ENCODE data around the gene ERC1. TPM values are rescaled to one million over a fixed set of nuclear protein-coding genes. Genes with fewer than 3 reads are reported as not detected.

The ERC1 gene
- total and polyA plus RNA-seq, 2 donors from 2014 or later: 5.1 to 68.3 TPM

DNA sequence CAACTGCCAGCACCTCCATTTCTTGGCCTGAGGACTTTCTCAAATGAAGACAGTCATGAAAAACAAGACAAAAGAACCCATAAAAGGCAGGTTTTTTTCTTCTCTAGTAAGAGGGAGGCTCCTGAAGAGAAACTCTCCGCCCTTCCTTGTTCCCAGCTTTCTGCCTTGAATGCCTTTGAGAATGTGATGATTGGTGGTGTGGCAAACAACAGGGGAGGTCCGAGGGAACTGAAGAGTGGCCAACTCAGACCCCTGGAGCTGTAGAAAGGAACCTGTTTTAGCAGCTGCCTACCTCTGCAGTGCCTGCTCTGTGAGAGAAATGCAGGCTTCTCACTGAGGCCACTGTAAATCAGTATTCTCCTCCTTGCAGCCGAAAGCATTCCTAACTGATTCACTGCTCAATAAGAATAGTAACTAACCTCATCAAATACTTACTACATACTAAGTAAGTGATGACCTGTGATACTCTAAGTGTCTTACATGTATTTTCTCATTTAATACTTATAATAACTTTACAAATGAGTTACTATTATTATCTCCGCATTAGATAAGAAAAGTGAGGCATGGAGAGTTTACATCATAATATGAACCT is 16.7 kb upstream of the ERC1 start:
- Histone ChIP-seq H3K4me1 (ENCODE audit: control insufficient read depth in 2 of 3, insufficient read depth in 2 of 3, low read depth in 1 of 3, low read length in 3 of 3) (no peaks in the 10 kb centered on the region), H3K27me3 (ENCODE audit: control insufficient read depth, insufficient read depth, low read length) (no peaks in the 10 kb centered on the region), H3K36me3 (ENCODE audit: control insufficient read depth in 2 of 3, insufficient read depth in 3 of 3, low read length in 3 of 3) (no peaks in the 10 kb centered on the region), H3K27ac (ENCODE audit: low read depth in 2 of 2, low read length in 2 of 2) (no peak overlapping the region), H3K9ac (ENCODE audit: low read length in 3 of 3) (no peak overlapping the region), H3K9me3 (ENCODE audit: control insufficient read depth in 2 of 3, insufficient read depth in 1 of 3, low read length in 3 of 3) (no peaks in the 10 kb centered on the region), H3K4me3 (ENCODE audit: low read length in 3 of 3) (no peak overlapping the region)
- intact Hi-C loops (cut with DNase I): no loop called here
- no peak for DNase-seq
- TF ChIP-seq, protein P1, sequence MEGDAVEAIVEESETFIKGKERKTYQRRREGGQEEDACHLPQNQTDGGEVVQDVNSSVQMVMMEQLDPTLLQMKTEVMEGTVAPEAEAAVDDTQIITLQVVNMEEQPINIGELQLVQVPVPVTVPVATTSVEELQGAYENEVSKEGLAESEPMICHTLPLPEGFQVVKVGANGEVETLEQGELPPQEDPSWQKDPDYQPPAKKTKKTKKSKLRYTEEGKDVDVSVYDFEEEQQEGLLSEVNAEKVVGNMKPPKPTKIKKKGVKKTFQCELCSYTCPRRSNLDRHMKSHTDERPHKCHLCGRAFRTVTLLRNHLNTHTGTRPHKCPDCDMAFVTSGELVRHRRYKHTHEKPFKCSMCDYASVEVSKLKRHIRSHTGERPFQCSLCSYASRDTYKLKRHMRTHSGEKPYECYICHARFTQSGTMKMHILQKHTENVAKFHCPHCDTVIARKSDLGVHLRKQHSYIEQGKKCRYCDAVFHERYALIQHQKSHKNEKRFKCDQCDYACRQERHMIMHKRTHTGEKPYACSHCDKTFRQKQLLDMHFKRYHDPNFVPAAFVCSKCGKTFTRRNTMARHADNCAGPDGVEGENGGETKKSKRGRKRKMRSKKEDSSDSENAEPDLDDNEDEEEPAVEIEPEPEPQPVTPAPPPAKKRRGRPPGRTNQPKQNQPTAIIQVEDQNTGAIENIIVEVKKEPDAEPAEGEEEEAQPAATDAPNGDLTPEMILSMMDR (IDR thresholded peaks at IDR 0.05; ENCODE audit: borderline replicate concordance, extremely low read depth, insufficient read depth): no peak
- FAIRE-seq: no peak

DNA sequence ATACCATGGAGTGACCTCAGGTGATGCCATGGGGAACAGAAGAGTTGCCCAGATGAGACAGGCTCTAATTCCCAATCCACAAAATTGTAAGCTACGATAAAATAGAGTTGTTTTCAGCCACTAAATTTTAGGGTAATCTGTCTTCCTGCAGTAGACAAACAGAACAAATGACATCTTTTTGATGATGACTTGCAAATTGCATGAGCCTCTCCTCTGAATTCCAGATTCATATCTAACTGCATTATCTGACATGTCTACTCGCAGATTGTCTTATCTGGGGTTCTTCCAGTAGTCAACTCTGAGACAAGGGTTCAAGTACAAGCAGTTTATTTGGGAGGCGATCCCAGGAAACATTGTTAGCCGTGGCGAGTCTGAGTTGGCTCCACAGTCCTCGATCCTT is 14.4 kb upstream of the ERC1 start:
- TF ChIP-seq, protein P1 (IDR thresholded peaks at IDR 0.05; ENCODE audit: borderline replicate concordance, extremely low read depth, insufficient read depth): no peak
- no peak overlapping the region for H3K4me3 ChIP-seq (ENCODE audit: low read length in 3 of 3)
- intact Hi-C loops (cut with DNase I): no loop called here
- no peak for DNase-seq
- FAIRE-seq: no peak
- H3K4me1 ChIP-seq (ENCODE audit: control insufficient read depth in 2 of 3, insufficient read depth in 2 of 3, low read depth in 1 of 3, low read length in 3 of 3): no peaks in the 10 kb centered on the region
- no peaks in the 10 kb centered on the region for H3K9me3 ChIP-seq (ENCODE audit: control insufficient read depth in 2 of 3, insufficient read depth in 1 of 3, low read length in 3 of 3)
- H3K36me3 ChIP-seq (ENCODE audit: control insufficient read depth in 2 of 3, insufficient read depth in 3 of 3, low read length in 3 of 3): no peaks in the 10 kb centered on the region
- no peaks in the 10 kb centered on the region for H3K27me3 ChIP-seq (ENCODE audit: control insufficient read depth, insufficient read depth, low read length)
- H3K27ac ChIP-seq (ENCODE audit: low read depth in 2 of 2, low read length in 2 of 2): no peak overlapping the region
- no peak overlapping the region for H3K9ac ChIP-seq (ENCODE audit: low read length in 3 of 3)

DNA sequence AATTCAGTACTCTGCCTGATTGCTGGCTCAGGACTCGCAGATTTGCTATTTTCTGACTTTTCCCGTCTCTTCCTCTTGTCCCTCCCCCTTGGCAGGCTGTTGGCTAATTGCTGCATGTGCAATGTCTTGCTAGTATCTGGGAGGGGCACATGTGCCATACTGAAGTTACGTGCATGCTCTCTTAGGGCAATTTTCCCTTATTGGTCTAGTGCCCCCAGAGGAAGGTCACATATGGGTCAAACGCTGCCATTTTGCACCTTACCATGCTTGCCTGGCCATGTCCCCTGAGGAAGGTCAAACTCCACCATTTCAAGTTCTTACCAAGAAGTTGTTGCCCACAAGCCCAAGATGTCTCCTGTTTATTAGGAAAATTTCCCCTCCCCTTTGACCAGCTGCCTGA is 13.9 kb upstream of the ERC1 start:
- H3K4me3 ChIP-seq (ENCODE audit: low read length in 3 of 3): no peak overlapping the region
- H3K9ac ChIP-seq (ENCODE audit: low read length in 3 of 3): no peak overlapping the region
- H3K4me1 ChIP-seq (ENCODE audit: control insufficient read depth in 2 of 3, insufficient read depth in 2 of 3, low read depth in 1 of 3, low read length in 3 of 3): no peaks in the 10 kb centered on the region
- H3K9me3 ChIP-seq (ENCODE audit: control insufficient read depth in 2 of 3, insufficient read depth in 1 of 3, low read length in 3 of 3): no peaks in the 10 kb centered on the region
- no peaks in the 10 kb centered on the region for H3K36me3 ChIP-seq (ENCODE audit: control insufficient read depth in 2 of 3, insufficient read depth in 3 of 3, low read length in 3 of 3)
- no peaks in the 10 kb centered on the region for H3K27me3 ChIP-seq (ENCODE audit: control insufficient read depth, insufficient read depth, low read length)
- H3K27ac ChIP-seq (ENCODE audit: low read depth in 2 of 2, low read length in 2 of 2): no peak overlapping the region
- TF ChIP-seq, protein P1 (IDR thresholded peaks at IDR 0.05; ENCODE audit: borderline replicate concordance, extremely low read depth, insufficient read depth): no peak
- DNase-seq (no peak), FAIRE-seq (no peak)
- intact Hi-C loops (cut with DNase I): no loop called here

GRCh38 chr12:979349-979748 is 11.7 kb upstream of the ERC1 start:
- H3K9me3 ChIP-seq (ENCODE audit: control insufficient read depth in 2 of 3, insufficient read depth in 1 of 3, low read length in 3 of 3): no peaks in the 10 kb centered on the region
- DNase-seq (no peak), FAIRE-seq (no peak)
- no peak overlapping the region for H3K9ac ChIP-seq (ENCODE audit: low read length in 3 of 3)
- H3K4me1 ChIP-seq (ENCODE audit: control insufficient read depth in 2 of 3, insufficient read depth in 2 of 3, low read depth in 1 of 3, low read length in 3 of 3): no peaks in the 10 kb centered on the region
- H3K4me3 ChIP-seq (ENCODE audit: low read length in 3 of 3): no peak overlapping the region
- intact Hi-C loops (cut with DNase I): no loop called here
- H3K36me3 ChIP-seq (ENCODE audit: control insufficient read depth in 2 of 3, insufficient read depth in 3 of 3, low read length in 3 of 3): no peaks in the 10 kb centered on the region
- TF ChIP-seq, protein P1 (IDR thresholded peaks at IDR 0.05; ENCODE audit: borderline replicate concordance, extremely low read depth, insufficient read depth): no peak
- H3K27ac ChIP-seq (ENCODE audit: low read depth in 2 of 2, low read length in 2 of 2): no peak overlapping the region
- H3K27me3 ChIP-seq (ENCODE audit: control insufficient read depth, insufficient read depth, low read length): no peaks in the 10 kb centered on the region

All from kidney (tissue), 14 donors.